ENCODE data around the gene SEMA3G.

Gene SEMA3G

DNA sequence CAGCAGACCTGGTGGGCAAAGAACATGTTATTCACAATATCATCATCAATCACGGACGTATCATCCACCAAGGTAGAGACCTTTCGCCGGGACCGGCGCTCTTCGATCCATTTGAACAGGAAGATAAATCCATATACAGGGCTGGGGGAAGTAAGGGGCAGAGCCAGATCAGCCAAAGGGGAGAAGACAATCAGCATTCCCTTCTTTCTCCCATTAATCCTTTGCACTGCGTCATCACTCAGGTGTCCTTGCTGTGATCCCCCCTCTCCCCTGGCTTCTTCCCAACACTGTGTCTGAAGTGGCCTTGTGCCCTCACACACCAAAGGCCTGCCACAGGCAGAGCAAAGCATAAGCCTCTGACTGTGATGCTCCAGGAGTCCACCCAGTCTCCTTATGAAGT lies 36.4 kb downstream of the SEMA3G start:
- peaks cover 37 to 46% (median 38%) of the 10 kb centered on the region in 3 donors for H3K36me3 ChIP-seq
- H3K4me1 ChIP-seq: peaks cover 0 to 49% (median 38%) of the 10 kb centered on the region in 4 donors
- H3K9me3 ChIP-seq: no peaks in the 10 kb centered on the region
- TF ChIP-seq, protein P1, sequence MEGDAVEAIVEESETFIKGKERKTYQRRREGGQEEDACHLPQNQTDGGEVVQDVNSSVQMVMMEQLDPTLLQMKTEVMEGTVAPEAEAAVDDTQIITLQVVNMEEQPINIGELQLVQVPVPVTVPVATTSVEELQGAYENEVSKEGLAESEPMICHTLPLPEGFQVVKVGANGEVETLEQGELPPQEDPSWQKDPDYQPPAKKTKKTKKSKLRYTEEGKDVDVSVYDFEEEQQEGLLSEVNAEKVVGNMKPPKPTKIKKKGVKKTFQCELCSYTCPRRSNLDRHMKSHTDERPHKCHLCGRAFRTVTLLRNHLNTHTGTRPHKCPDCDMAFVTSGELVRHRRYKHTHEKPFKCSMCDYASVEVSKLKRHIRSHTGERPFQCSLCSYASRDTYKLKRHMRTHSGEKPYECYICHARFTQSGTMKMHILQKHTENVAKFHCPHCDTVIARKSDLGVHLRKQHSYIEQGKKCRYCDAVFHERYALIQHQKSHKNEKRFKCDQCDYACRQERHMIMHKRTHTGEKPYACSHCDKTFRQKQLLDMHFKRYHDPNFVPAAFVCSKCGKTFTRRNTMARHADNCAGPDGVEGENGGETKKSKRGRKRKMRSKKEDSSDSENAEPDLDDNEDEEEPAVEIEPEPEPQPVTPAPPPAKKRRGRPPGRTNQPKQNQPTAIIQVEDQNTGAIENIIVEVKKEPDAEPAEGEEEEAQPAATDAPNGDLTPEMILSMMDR (IDR thresholded peaks at IDR 0.05): no peak
- peak overlapping the region; percentile 98 to 100 for H3K4me3 ChIP-seq
- intact Hi-C loops (cut with DNase I; ENCODE audit: low total_unique reads): loop anchor here (5.0 kb wide), 1 partner anchor 116 kb away; no protein-coding TSS in a partner anchor
- H3K27ac ChIP-seq: peak overlapping the region in 1 of 2 donors; percentile 100
- peak in 1 of 2 donors; percentile 53 for DNase-seq
- no peaks in the 10 kb centered on the region for H3K27me3 ChIP-seq

DNA sequence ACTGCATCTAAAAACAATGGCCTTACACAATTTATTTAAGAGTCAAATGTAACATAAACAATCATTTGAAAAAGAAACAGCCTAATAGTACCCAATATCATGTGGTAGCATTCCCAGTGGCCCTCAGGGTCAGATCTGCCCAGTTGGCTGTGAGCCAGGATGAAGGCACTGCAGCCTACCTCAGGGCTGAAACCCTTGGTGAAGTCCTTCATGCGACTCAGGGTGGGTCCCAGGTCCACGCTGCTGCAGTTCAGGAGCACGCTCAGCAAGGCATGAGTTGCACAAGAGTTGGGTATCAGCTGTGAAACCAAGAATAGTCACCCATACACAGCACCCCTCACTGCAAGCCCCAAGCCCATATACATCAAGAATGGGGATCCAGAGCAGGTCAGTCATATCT lies 37.1 kb downstream of the SEMA3G start:
- peak in 1 of 2 donors; percentile 62 for DNase-seq
- H3K4me3 ChIP-seq: no peak overlapping the region
- H3K27me3 ChIP-seq: no peaks in the 10 kb centered on the region
- H3K9me3 ChIP-seq: no peaks in the 10 kb centered on the region
- no peak overlapping the region for H3K27ac ChIP-seq
- intact Hi-C loops (cut with DNase I; ENCODE audit: low total_unique reads): loop anchor here (5.0 kb wide), 1 partner anchor 115 kb away; no protein-coding TSS in a partner anchor
- peaks cover 0 to 44% (median 34%) of the 10 kb centered on the region in 4 donors for H3K4me1 ChIP-seq
- TF ChIP-seq, protein P1 (IDR thresholded peaks at IDR 0.05): no peak
- peaks cover 44 to 53% (median 45%) of the 10 kb centered on the region in 3 donors for H3K36me3 ChIP-seq

DNA sequence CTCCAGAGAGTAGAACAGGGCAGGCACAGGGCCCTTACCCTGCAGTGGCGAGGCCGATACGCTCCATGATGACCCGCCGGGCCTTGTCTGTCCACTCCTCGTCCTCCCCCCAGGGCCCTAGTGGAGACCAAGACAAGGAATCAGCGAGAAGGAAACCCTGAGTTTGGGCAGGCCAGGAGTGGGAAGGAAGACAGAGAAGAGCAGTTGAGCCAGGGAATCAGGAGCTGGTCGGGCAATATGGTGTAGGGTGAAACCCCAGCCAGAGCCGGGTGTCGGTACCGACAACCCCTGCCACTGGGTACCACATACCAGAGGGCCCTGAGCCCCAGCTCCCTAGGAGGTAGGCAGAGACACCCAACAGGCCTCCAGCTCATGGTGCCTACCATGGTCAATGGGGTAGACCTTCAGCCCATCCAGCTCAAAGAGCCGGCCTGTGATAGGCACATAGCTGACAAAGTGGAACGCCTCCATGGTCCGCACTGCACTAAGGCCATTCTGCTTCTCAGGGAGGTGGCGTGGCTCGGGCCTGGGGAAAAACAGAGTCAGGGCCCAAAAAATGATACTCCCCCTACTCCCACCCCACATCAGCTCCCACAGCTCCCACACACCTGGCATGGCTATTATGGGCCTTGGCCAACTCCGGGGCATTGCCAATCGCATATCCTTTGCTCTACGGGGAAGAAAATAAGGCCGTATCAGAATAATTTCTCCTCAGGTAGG lies 38.0 kb downstream of the SEMA3G start:
- Histone ChIP-seq H3K9me3 (no peaks in the 10 kb centered on the region), H3K4me3 (no peak overlapping the region), H3K27me3 (no peaks in the 10 kb centered on the region), H3K27ac (no peak overlapping the region), H3K4me1 (peaks cover 0 to 36% (median 26%) of the 10 kb centered on the region in 4 donors), H3K36me3 (peaks cover 51 to 61% (median 54%) of the 10 kb centered on the region in 3 donors)
- peak in 1 of 2 donors; percentile 62 for DNase-seq
- TF ChIP-seq, protein P1 (IDR thresholded peaks at IDR 0.05): no peak
- intact Hi-C loops (cut with DNase I; ENCODE audit: low total_unique reads): loop anchor here (5.0 kb wide), 1 partner anchor 115 kb away; no protein-coding TSS in a partner anchor

DNA sequence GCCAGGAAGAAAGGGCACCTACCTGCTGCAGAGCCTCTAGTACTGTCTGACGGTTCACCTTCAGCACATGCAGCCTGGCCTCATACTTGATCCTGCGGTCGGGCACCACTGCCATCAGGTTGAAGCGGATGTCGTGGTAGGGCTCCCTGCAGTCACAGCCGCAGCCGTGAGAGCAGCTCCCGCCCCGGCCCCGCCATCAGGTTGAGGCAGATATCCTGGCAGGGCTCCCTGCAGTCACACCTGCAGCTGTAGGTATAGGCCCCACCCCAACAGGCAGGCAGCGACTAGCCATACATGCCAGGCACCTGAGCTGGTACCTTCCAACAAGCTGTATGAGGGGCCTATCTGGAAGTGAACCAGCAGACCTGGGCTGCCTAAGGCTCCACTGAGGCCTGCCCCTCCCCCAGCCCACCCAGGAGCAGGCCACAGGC lies 38.7 kb downstream of the SEMA3G start:
- H3K27me3 ChIP-seq: no peaks in the 10 kb centered on the region
- H3K27ac ChIP-seq: no peak overlapping the region
- H3K9me3 ChIP-seq: no peaks in the 10 kb centered on the region
- no peak overlapping the region for H3K4me3 ChIP-seq
- peaks cover 0 to 30% (median 20%) of the 10 kb centered on the region in 4 donors for H3K4me1 ChIP-seq
- H3K36me3 ChIP-seq: peaks cover 56 to 68% (median 61%) of the 10 kb centered on the region in 3 donors
- peak in 1 of 2 donors; percentile 66 for DNase-seq
- intact Hi-C loops (cut with DNase I; ENCODE audit: low total_unique reads): loop anchor here (5.0 kb wide), 1 partner anchor 114 kb away; no protein-coding TSS in a partner anchor
- TF ChIP-seq, protein P1 (IDR thresholded peaks at IDR 0.05): no peak

DNA sequence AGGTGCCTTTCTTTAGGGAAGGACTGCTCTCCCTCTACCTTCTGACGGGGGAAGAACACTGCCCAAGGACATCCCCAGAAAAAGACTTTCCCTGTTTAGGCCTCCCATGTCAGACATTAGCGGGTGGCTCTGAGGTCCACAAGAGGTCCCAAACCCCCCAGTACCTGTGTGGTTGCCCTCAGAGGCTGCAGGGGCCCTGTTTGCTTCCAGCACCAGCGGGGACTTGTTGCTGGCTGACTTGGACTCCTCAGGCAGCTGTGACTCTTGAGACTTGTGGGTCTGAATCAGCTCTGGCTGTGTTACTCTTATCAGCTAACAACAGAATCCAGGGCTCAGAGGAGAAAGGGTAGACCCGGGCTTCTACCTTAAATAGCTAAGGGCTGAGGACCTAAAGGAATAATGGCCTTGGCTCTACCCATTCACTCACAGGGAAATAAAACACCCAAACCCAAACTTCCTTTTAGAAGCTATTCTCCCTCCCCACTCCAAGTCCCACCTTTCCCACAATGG lies 39.2 kb downstream of the SEMA3G start:
- H3K4me3 ChIP-seq: no peak overlapping the region
- H3K9me3 ChIP-seq: no peaks in the 10 kb centered on the region
- peak in 1 of 2 donors; percentile 27 for DNase-seq
- peaks cover 0 to 30% (median 20%) of the 10 kb centered on the region in 4 donors for H3K4me1 ChIP-seq
- intact Hi-C loops (cut with DNase I; ENCODE audit: low total_unique reads): loop anchor here (5.0 kb wide), 1 partner anchor 113 kb away; no protein-coding TSS in a partner anchor
- H3K27ac ChIP-seq: no peak overlapping the region
- TF ChIP-seq, protein P1 (IDR thresholded peaks at IDR 0.05): no peak
- peaks cover 56 to 74% (median 66%) of the 10 kb centered on the region in 3 donors for H3K36me3 ChIP-seq
- no peaks in the 10 kb centered on the region for H3K27me3 ChIP-seq
